ENCODE measurements around the gene TCAP. TPM values are rescaled to one million over a fixed set of nuclear protein-coding genes. Genes with fewer than 3 reads are reported as not detected.
A peak's percentile ranks its signal among the peaks of the same experiment; 100 is the strongest.

TCAP gene
- total and polyA plus RNA-seq, 4 donors = 0.82 to 1.4 (median 1.2) TPM

GRCh38 chr17:39641883-39642282, 23.3 kb upstream of the TCAP start:
- TF ChIP-seq, protein P1, sequence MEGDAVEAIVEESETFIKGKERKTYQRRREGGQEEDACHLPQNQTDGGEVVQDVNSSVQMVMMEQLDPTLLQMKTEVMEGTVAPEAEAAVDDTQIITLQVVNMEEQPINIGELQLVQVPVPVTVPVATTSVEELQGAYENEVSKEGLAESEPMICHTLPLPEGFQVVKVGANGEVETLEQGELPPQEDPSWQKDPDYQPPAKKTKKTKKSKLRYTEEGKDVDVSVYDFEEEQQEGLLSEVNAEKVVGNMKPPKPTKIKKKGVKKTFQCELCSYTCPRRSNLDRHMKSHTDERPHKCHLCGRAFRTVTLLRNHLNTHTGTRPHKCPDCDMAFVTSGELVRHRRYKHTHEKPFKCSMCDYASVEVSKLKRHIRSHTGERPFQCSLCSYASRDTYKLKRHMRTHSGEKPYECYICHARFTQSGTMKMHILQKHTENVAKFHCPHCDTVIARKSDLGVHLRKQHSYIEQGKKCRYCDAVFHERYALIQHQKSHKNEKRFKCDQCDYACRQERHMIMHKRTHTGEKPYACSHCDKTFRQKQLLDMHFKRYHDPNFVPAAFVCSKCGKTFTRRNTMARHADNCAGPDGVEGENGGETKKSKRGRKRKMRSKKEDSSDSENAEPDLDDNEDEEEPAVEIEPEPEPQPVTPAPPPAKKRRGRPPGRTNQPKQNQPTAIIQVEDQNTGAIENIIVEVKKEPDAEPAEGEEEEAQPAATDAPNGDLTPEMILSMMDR (IDR thresholded peaks at IDR 0.05; ENCODE audit: control extremely low read depth, extremely low read depth) = no peak
- WGBS, 2 donors = 44 to 55% methylated on average over 7 of the region's 7 CpGs
- Histone ChIP-seq H3K27ac (ENCODE audit: low read depth in 1 of 2, low read length in 1 of 2) (peak overlapping the region in 1 of 2 donors; percentile 20), H3K9ac (ENCODE audit: insufficient read depth in 1 of 2, low read length in 2 of 2) (no peak overlapping the region), H3K4me3 (no peak overlapping the region), H3K27me3 (ENCODE audit: control insufficient read depth in 3 of 3, insufficient read depth in 3 of 3, low read length in 2 of 3) (no peaks in the 10 kb centered on the region), H3K4me1 (ENCODE audit: control insufficient read depth in 5 of 5, insufficient read depth in 5 of 5, low read length in 5 of 5) (peaks cover 0 to 48% (median 13%) of the 10 kb centered on the region in 5 donors), H3K36me3 (ENCODE audit: control insufficient read depth in 4 of 4, insufficient read depth in 4 of 4, low read length in 4 of 4) (peaks cover 0 to 8% (median 1%) of the 10 kb centered on the region in 4 donors), H3K9me3 (ENCODE audit: control insufficient read depth in 4 of 4, insufficient read depth in 3 of 4, low read length in 3 of 4) (no peaks in the 10 kb centered on the region)
- DNase-seq (no peak), ATAC-seq (ENCODE audit: insufficient read depth, low FRiP score) (no peak)

- DNase-seq = no peak
- no peak overlapping the region for H3K4me3 ChIP-seq
- peak overlapping the region in 1 of 2 donors; percentile 20 for H3K27ac ChIP-seq (ENCODE audit: low read depth in 1 of 2, low read length in 1 of 2)
- peaks cover 0 to 52% (median 13%) of the 10 kb centered on the region in 5 donors for H3K4me1 ChIP-seq (ENCODE audit: control insufficient read depth in 5 of 5, insufficient read depth in 5 of 5, low read length in 5 of 5)
- peaks cover 0 to 8% (median 1%) of the 10 kb centered on the region in 4 donors for H3K36me3 ChIP-seq (ENCODE audit: control insufficient read depth in 4 of 4, insufficient read depth in 4 of 4, low read length in 4 of 4)
- TF ChIP-seq, protein P1 (IDR thresholded peaks at IDR 0.05; ENCODE audit: control extremely low read depth, extremely low read depth) = no peak
- no peak overlapping the region for H3K9ac ChIP-seq (ENCODE audit: insufficient read depth in 1 of 2, low read length in 2 of 2)
- H3K9me3 ChIP-seq (ENCODE audit: control insufficient read depth in 4 of 4, insufficient read depth in 3 of 4, low read length in 3 of 4) = no peaks in the 10 kb centered on the region
- ATAC-seq (ENCODE audit: insufficient read depth, low FRiP score) = no peak
- WGBS, 2 donors = 66 to 73% methylated on average over 9 of the region's 9 CpGs
- no peaks in the 10 kb centered on the region for H3K27me3 ChIP-seq (ENCODE audit: control insufficient read depth in 3 of 3, insufficient read depth in 3 of 3, low read length in 2 of 3)
Measured at GRCh38 chr17:39642291-39643074, 22.7 kb upstream of the TCAP start.

- Histone ChIP-seq H3K4me3 (no peak overlapping the region), H3K9me3 (ENCODE audit: control insufficient read depth in 4 of 4, insufficient read depth in 3 of 4, low read length in 3 of 4) (no peaks in the 10 kb centered on the region), H3K9ac (ENCODE audit: insufficient read depth in 1 of 2, low read length in 2 of 2) (no peak overlapping the region), H3K36me3 (ENCODE audit: control insufficient read depth in 4 of 4, insufficient read depth in 4 of 4, low read length in 4 of 4) (peaks cover 0 to 4% (median 1%) of the 10 kb centered on the region in 4 donors), H3K27ac (ENCODE audit: low read depth in 1 of 2, low read length in 1 of 2) (peak overlapping the region in 1 of 2 donors; percentile 13), H3K4me1 (ENCODE audit: control insufficient read depth in 5 of 5, insufficient read depth in 5 of 5, low read length in 5 of 5) (peaks cover 0 to 45% (median 7%) of the 10 kb centered on the region in 5 donors), H3K27me3 (ENCODE audit: control insufficient read depth in 3 of 3, insufficient read depth in 3 of 3, low read length in 2 of 3) (no peaks in the 10 kb centered on the region)
- DNase-seq = no peak
- no peak for ATAC-seq (ENCODE audit: insufficient read depth, low FRiP score)
- 64 to 76% methylated on average over 4 of the region's 4 CpGs for WGBS, 2 donors
- TF ChIP-seq, protein P1 (IDR thresholded peaks at IDR 0.05; ENCODE audit: control extremely low read depth, extremely low read depth) = no peak
Measured at GRCh38 chr17:39643271-39643670, 21.9 kb upstream of the TCAP start.

All from lung (tissue), 12 donors.